PC-3 (cell line): ENCODE data around the gene HFM1.

Source experiments
- EZH2 ChIP-seq: fragments of 300-600 bp; sonication (generic); IDR thresholded peaks from one replicate; pipeline ENCODE4 v1.6.1; 2017; ENCODE audit warnings: antibody characterized with exemption, mild to moderate bottlenecking, low read length; ENCODE audit not compliant: unreplicated experiment
- TF ChIP-seq, protein P1 (sequence below): fragments of 300-600 bp; sonication (generic); conservative IDR thresholded peaks from 2 replicates; pipeline ENCODE4 v1.5.1; 2017; ENCODE audit warnings: antibody characterized with exemption, low read depth, mild to moderate bottlenecking, low read length

DNA sequence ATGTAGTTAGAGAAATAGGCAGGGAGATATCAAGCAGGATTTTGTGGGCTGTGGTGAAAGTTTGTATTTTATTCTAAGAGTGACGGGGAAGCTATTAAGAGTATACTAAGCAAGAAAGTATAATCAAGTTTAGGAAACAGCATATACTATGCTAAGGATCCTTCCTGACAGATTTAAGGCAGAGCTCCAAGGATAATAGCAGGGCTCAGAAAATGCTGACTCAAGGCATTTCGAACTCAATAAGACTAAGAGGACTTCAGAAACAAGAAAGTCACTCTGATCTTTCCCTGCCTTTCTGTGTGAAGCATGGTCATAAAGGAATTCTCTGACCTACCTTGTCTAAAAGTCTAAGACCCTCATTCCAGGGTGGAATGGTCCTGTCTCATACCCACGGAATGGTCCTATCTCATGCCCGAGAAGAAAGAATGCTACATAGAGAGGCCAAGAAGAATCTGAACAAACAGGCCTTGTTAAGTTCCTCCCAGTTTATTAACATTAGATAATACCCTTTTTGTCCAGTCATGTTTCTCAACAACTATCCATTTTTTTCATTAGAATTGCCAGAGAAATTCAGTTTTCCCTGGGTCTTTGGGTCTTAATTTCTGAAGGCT lies 59.1 kb downstream of the HFM1 start:
- TF ChIP-seq EZH2 = no peak
- TF ChIP-seq, protein P1, sequence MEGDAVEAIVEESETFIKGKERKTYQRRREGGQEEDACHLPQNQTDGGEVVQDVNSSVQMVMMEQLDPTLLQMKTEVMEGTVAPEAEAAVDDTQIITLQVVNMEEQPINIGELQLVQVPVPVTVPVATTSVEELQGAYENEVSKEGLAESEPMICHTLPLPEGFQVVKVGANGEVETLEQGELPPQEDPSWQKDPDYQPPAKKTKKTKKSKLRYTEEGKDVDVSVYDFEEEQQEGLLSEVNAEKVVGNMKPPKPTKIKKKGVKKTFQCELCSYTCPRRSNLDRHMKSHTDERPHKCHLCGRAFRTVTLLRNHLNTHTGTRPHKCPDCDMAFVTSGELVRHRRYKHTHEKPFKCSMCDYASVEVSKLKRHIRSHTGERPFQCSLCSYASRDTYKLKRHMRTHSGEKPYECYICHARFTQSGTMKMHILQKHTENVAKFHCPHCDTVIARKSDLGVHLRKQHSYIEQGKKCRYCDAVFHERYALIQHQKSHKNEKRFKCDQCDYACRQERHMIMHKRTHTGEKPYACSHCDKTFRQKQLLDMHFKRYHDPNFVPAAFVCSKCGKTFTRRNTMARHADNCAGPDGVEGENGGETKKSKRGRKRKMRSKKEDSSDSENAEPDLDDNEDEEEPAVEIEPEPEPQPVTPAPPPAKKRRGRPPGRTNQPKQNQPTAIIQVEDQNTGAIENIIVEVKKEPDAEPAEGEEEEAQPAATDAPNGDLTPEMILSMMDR = no peak
